GM13976 (cell line): Measurements from ENCODE around the gene AKAP1.

Experiments
- DNase-seq: peaks from one replicate; pipeline ENCODE4 v3.0.0; 2012; ENCODE audit warnings: low spot score
- CTCF ChIP-seq: IDR thresholded peaks from 2 replicates; pipeline ENCODE4 v1.5.1; 2012; ENCODE audit warnings: borderline replicate concordance, mild to moderate bottlenecking; ENCODE audit not compliant: insufficient read depth; ENCODE audit errors: extremely low read depth, missing control alignments, control extremely low read depth
- in situ Hi-C: fragments of 300-500 bp; cut with MboI; formaldehyde crosslinking; loops from one replicate; pipeline ENCODE4 v1.12.0; 2022; ENCODE audit warnings: low sequenced_read_pairs, mixed read lengths, inconsistent platforms; ENCODE audit not compliant: unreplicated experiment

Gene AKAP1

GRCh38 chr17:57138956-57139576 lies 54.0 kb downstream of the AKAP1 start:
- DNase-seq, result no peak
- in situ Hi-C loops, result no loop called here
- TF ChIP-seq CTCF, result no peak

DNA sequence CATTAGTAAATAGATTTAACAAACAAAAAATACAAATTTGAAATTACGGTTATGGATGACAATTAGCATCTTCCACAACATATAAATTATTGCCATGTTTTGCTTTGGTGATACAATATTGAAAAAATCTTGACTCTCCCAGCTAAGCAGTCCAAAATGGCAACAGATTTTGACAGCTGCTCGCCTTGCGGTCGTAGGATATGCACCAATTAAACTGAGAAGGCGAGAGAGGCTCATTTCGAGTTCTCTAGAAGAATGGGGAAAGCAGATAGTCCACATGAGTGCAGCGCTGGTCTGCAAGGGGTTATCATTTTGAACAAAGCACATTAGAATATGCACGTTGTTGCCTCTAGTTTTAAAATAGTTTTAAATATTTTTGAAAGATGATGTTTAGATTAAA lies 55.3 kb downstream of the AKAP1 start:
- in situ Hi-C loops, result no loop called here
- no peak for DNase-seq
- TF ChIP-seq CTCF, result no peak

DNA sequence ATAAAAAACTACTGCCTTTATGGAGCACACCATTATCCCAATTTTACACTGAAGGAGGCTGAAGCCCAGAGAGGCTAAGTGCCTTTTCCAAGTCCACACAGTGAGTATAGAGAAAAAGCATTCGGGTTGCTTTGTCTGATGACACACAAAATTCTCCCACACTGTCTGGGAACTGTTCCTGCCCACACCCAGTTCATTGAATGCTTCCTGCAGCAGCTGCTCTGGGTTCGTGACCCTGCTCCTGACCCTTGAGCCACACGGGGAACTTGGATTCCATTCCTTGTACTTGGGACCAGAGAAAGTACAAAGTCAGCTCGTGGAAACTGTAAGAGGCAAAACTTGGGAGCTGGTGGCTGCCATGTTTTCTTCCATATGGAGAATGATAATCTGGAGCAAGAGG lies 57.9 kb downstream of the AKAP1 start:
- in situ Hi-C loops, result no loop called here
- TF ChIP-seq CTCF, result no peak
- DNase-seq, result no peak

GRCh38 chr17:57143361-57143760 lies 58.3 kb downstream of the AKAP1 start:
- in situ Hi-C loops, result no loop called here
- TF ChIP-seq CTCF, result no peak
- no peak for DNase-seq

- no peak for DNase-seq
- in situ Hi-C loops, result no loop called here
- TF ChIP-seq CTCF, result no peak
Measured at GRCh38 chr17:57143919-57144318, 58.9 kb downstream of the AKAP1 start.

DNA sequence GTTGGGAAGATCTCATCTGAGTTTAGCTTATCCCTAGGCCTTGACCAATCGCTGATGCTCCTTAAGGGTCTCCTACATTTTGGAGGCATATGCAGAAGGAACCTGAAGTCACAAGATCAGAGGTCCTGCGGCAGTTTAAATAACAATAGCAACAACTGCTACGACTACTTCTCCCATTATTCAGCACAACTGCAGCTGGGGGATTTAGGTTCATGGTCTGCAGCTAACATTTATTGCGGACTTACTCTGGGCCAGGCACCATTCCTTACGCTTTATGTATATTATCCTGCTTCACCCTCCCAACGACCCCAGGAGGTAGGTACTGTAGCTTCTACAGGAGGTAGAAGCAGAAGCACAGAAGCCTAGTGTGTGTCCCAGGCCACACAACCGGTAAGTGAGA lies 59.5 kb downstream of the AKAP1 start:
- TF ChIP-seq CTCF, result no peak
- in situ Hi-C loops, result no loop called here
- DNase-seq, result no peak
